ENCODE data around the gene CD28.

CD28 gene

DNA sequence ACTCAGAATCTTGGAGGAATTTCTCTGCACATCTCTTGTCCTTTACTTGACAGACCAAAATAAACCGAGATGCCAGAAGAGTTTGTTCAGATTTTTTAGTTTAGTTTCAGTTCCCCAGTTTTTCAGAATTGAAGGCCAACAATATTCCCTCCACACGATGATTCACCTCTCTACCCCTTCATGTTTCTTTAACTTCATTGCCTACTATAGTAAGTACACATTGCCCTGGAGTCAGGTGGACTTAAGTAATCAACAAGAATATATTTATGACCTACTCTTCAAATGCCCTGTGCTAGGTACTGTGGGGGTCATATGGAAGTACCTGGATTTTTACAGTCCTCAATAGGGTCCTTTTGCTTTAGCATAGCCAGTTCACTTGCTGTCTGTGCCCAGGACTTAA is 81.5 kb downstream of the CD28 start:
- H3K4me3 ChIP-seq (ENCODE audit: low read depth, low read length): no peak overlapping the region
- DNase-seq (ENCODE audit: low read depth): no peak
- TF ChIP-seq, protein P1, sequence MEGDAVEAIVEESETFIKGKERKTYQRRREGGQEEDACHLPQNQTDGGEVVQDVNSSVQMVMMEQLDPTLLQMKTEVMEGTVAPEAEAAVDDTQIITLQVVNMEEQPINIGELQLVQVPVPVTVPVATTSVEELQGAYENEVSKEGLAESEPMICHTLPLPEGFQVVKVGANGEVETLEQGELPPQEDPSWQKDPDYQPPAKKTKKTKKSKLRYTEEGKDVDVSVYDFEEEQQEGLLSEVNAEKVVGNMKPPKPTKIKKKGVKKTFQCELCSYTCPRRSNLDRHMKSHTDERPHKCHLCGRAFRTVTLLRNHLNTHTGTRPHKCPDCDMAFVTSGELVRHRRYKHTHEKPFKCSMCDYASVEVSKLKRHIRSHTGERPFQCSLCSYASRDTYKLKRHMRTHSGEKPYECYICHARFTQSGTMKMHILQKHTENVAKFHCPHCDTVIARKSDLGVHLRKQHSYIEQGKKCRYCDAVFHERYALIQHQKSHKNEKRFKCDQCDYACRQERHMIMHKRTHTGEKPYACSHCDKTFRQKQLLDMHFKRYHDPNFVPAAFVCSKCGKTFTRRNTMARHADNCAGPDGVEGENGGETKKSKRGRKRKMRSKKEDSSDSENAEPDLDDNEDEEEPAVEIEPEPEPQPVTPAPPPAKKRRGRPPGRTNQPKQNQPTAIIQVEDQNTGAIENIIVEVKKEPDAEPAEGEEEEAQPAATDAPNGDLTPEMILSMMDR (IDR thresholded peaks at IDR 0.05; ENCODE audit: insufficient read depth, low read depth, low read length, missing control alignments): no peak
